ACHN (cell line): ENCODE measurements around the gene CAPRIN1.
A peak's percentile ranks its signal among the peaks of the same experiment; 100 is the strongest.
"Not testable (repeated sequence)": the region's sequence is repeated elsewhere in the genome, so short reads cannot be mapped to it uniquely, and the experiment has no call there.

Experiments used
- DNase-seq: peaks from one replicate; pipeline ENCODE4 v3.0.0-alpha.2; 2015
- in situ Hi-C: cut with HindIII; loops from 2 replicates; pipeline ENCODE4 v1.10.0; 2017; ENCODE audit warnings: low sequenced_read_pairs, low pct_ligation_motif_present, low pct_unique_long_range_greater_than_20kb

The CAPRIN1 gene

GRCh38 chr11:34044664-34045485, 6.7 kb upstream of the CAPRIN1 start:
- in situ Hi-C loops: no loop called here
- DNase-seq: no peak

- in situ Hi-C loops: no loop called here
- no peak for DNase-seq
These were observed 2.5 kb upstream of the CAPRIN1 start for GRCh38 chr11:34049028-34049427.

GRCh38 chr11:34050581-34051348, 766 bp upstream of the CAPRIN1 start:
- no peak for DNase-seq
- in situ Hi-C loops: no loop called here

GRCh38 chr11:34052036-34052607, 591 bp downstream of the CAPRIN1 start:
- DNase-seq: peak; percentile 87
- in situ Hi-C loops: no loop called here

GRCh38 chr11:34052608-34053160, 1.2 kb downstream of the CAPRIN1 start:
- in situ Hi-C loops: no loop called here
- DNase-seq: peak; percentile 12

GRCh38 chr11:34053161-34053686, 1.7 kb downstream of the CAPRIN1 start:
- in situ Hi-C loops: no loop called here
- DNase-seq: peak; percentile 76

GRCh38 chr11:34054351-34054750, 2.8 kb downstream of the CAPRIN1 start:
- in situ Hi-C loops, DNase-seq: not testable (repeated sequence)

- no peak for DNase-seq
- in situ Hi-C loops: no loop called here
These were observed 3.9 kb downstream of the CAPRIN1 start for GRCh38 chr11:34055218-34056000.

GRCh38 chr11:34056672-34057071, 5.1 kb downstream of the CAPRIN1 start:
- in situ Hi-C loops: no loop called here
- no peak for DNase-seq

- in situ Hi-C loops: no loop called here
- DNase-seq: no peak
These were observed 11.7 kb downstream of the CAPRIN1 start for GRCh38 chr11:34063061-34063795.

- no peak for DNase-seq
- in situ Hi-C loops: no loop called here
These were observed 12.8 kb downstream of the CAPRIN1 start for GRCh38 chr11:34064291-34064690.

GRCh38 chr11:34065505-34066203, 14.1 kb downstream of the CAPRIN1 start:
- in situ Hi-C loops: no loop called here
- DNase-seq: no peak

- DNase-seq, in situ Hi-C loops: not testable (repeated sequence)
These were observed 15.2 kb downstream of the CAPRIN1 start for GRCh38 chr11:34066766-34067165.

- DNase-seq: no peak
- in situ Hi-C loops: no loop called here
These were observed 16.0 kb downstream of the CAPRIN1 start for GRCh38 chr11:34067383-34068065.

- in situ Hi-C loops: no loop called here
- no peak for DNase-seq
These were observed 16.6 kb downstream of the CAPRIN1 start for GRCh38 chr11:34068111-34068510.

- DNase-seq, in situ Hi-C loops: not testable (repeated sequence)
These were observed 19.8 kb downstream of the CAPRIN1 start for GRCh38 chr11:34071306-34071705.
